IMR-90 (cell line): Measurements from ENCODE around the gene KRTAP3-1. TPM values are rescaled to one million over a fixed set of nuclear protein-coding genes. Genes with fewer than 3 reads are reported as not detected.

ENCODE experiments used
- ATAC-seq: fragments of 200-7000 bp; cut with Tn5 transposase; 2 replicates; pipeline ENCODE4 v1.9.1; 2020; ENCODE audit warnings: low read depth, mild to moderate bottlenecking, moderate library complexity
- BruUV-seq: library from RNA; stranded (reverse); fragments of 400-500 nt; replicated peaks from 2 replicates; lab custom pipeline; 2021; lab: Mats Ljungman, UMichigan
- CTCF ChIA-PET: fragments of 300-600 bp; formaldehyde crosslinking; extraction: SDS; loops from one replicate; lab custom pipeline; 2021; ENCODE audit warnings: antibody characterized with exemption; lab: Yijun Ruan, JAX
- POLR2A ChIA-PET: fragments of 300-600 bp; sonication (Branson Sonifier 250); formaldehyde crosslinking; loops from one replicate; lab custom pipeline; 2022; ENCODE audit warnings: antibody characterized with exemption; ENCODE audit not compliant: unreplicated experiment; lab: Charles Lee
- DNase-seq: peaks from one replicate; pipeline ENCODE4 v3.0.0; 2013
- H2AFZ ChIP-seq: replicated peaks from 2 replicates; pipeline ENCODE3; 2013; ENCODE audit warnings: low read length, mild to moderate bottlenecking; ENCODE audit not compliant: poor library complexity
- H2AK5ac ChIP-seq: 2 replicates; pipeline ENCODE4 v1.6.1; 2013; ENCODE audit warnings: low read depth, low read length, inconsistent platforms
- H2AK9ac ChIP-seq: replicated peaks from 2 replicates; pipeline ENCODE3; 2013; ENCODE audit warnings: mild to moderate bottlenecking, low read depth, low read length, moderate library complexity; ENCODE audit not compliant: poor library complexity
- H2BK120ac ChIP-seq: 2 replicates; pipeline ENCODE4 v1.6.1; 2013; ENCODE audit warnings: low read depth, low read length, inconsistent platforms
- H2BK15ac ChIP-seq: 3 replicates; pipeline ENCODE4 v1.6.1; 2013; ENCODE audit warnings: low read depth, low read length, inconsistent platforms
- H2BK20ac ChIP-seq: 2 replicates; pipeline ENCODE4 v1.6.1; 2013; ENCODE audit warnings: low read depth, mild to moderate bottlenecking, inconsistent platforms, low read length, moderate library complexity
- H2BK5ac ChIP-seq: 2 replicates; pipeline ENCODE4 v1.6.1; 2013; ENCODE audit warnings: mild to moderate bottlenecking, low read depth, low read length, inconsistent platforms; ENCODE audit not compliant: poor library complexity, severe bottlenecking
- H3K14ac ChIP-seq: replicated peaks from 2 replicates; pipeline ENCODE4 v1.6.1; 2013; ENCODE audit warnings: low read depth, low read length, inconsistent platforms
- H3K18ac ChIP-seq: 2 replicates; pipeline ENCODE4 v1.6.1; 2013; ENCODE audit warnings: low read depth, low read length, control low read depth
- H3K23ac ChIP-seq: 2 replicates; pipeline ENCODE4 v1.6.1; 2013; ENCODE audit warnings: low read depth, low read length, inconsistent platforms
- H3K27ac ChIP-seq: 2 replicates; pipeline ENCODE4 v1.5.1; 2013; ENCODE audit warnings: mild to moderate bottlenecking, control low read depth, low read length; ENCODE audit not compliant: insufficient read depth
- H3K27me3 ChIP-seq: 2 replicates; pipeline ENCODE4 v1.6.1; 2013; ENCODE audit warnings: low read length; ENCODE audit not compliant: control insufficient read depth, insufficient read depth
- H3K36me3 ChIP-seq: 2 replicates; pipeline ENCODE4 v1.6.1; 2013; ENCODE audit warnings: low read length, mixed read lengths; ENCODE audit not compliant: control insufficient read depth, insufficient read depth
- H3K4ac ChIP-seq: 2 replicates; pipeline ENCODE4 v1.6.1; 2013; ENCODE audit warnings: low read depth, low read length, inconsistent platforms
- H3K4me1 ChIP-seq: 2 replicates; pipeline ENCODE4 v1.6.1; 2013; ENCODE audit warnings: low read length, mixed read lengths; ENCODE audit not compliant: control insufficient read depth, insufficient read depth
- H3K4me2 ChIP-seq: 2 replicates; pipeline ENCODE4 v1.6.1; 2013; ENCODE audit warnings: low read depth, mild to moderate bottlenecking, control low read depth, low read length, moderate library complexity
- H3K4me3 ChIP-seq: 2 replicates; pipeline ENCODE4 v1.5.1; 2013; ENCODE audit warnings: low read depth, mild to moderate bottlenecking, control low read depth, low read length, moderate library complexity; ENCODE audit not compliant: insufficient read depth
- H3K56ac ChIP-seq: 2 replicates; pipeline ENCODE4 v1.6.1; 2013; ENCODE audit warnings: low read length, inconsistent platforms; ENCODE audit not compliant: insufficient read depth; ENCODE audit errors: extremely low read depth
- H3K79me1 ChIP-seq, 2 experiments: 2 replicates each; pipeline ENCODE4 v1.6.1; 2013; ENCODE audit warnings: low read length in 2 of 2, inconsistent platforms in 1 of 2, low read depth in 1 of 2
- H3K9ac ChIP-seq: 2 replicates; pipeline ENCODE4 v1.6.1; 2013; ENCODE audit warnings: low read depth, low read length, control low read depth
- H3K9me1 ChIP-seq: 2 replicates; pipeline ENCODE4 v1.6.1; 2013; ENCODE audit warnings: low read length, inconsistent platforms; ENCODE audit not compliant: insufficient read depth
- H3K9me3 ChIP-seq: 2 replicates; pipeline ENCODE4 v1.6.1; 2013; ENCODE audit warnings: low read length; ENCODE audit not compliant: control insufficient read depth, insufficient read depth
- H4K20me1 ChIP-seq: 2 replicates; pipeline ENCODE4 v1.6.1; 2013; ENCODE audit warnings: low read length, inconsistent platforms; ENCODE audit not compliant: insufficient read depth
- H4K5ac ChIP-seq: 2 replicates; pipeline ENCODE4 v1.6.1; 2013; ENCODE audit warnings: mild to moderate bottlenecking, low read depth, low read length, control low read depth
- H4K8ac ChIP-seq, 2 experiments: 2 replicates each; pipeline ENCODE4 v1.6.1; 2013; ENCODE audit warnings: low read depth in 2 of 2, low read length in 2 of 2, control low read depth in 1 of 2, inconsistent platforms in 1 of 2
- H4K91ac ChIP-seq: 2 replicates; pipeline ENCODE4 v1.6.1; 2013; ENCODE audit warnings: low read depth, low read length, inconsistent platforms; ENCODE audit not compliant: insufficient read depth
- BHLHE40 ChIP-seq: fragments of 150-350 bp; IDR thresholded peaks from 2 replicates; pipeline ENCODE4 v1.6.1; 2016; ENCODE audit warnings: mild to moderate bottlenecking, low read depth, low read length
- MXI1 ChIP-seq: IDR thresholded peaks from 2 replicates; pipeline ENCODE4 v1.6.1; 2012; ENCODE audit warnings: low read depth, mild to moderate bottlenecking, low read length, moderate library complexity, borderline replicate concordance
- WGBS, 2 experiments: methylation state at CpG; one replicate each; pipeline versions ENCODE4 v1.1.5 to v1.1.7; 2013; ENCODE audit warnings: missing lambda C conversion rate in 2 of 2; ENCODE audit not compliant: insufficient read length in 1 of 2; ENCODE audit errors: extremely low coverage in 2 of 2; 5-methylcytosine and 5-hydroxymethylcytosine counted together
- dilution Hi-C: fragments of 300-500 bp; cut with HindIII; formaldehyde crosslinking; loops from one replicate; pipeline ENCODE4 v1.14.3; 2018; ENCODE audit warnings: low sequenced_read_pairs; ENCODE audit not compliant: unreplicated experiment
- in situ Hi-C: fragments of 300-500 bp; cut with MboI; formaldehyde crosslinking; loops from 3 replicates; pipeline ENCODE4 v1.14.3; 2019; ENCODE audit warnings: low sequenced_read_pairs, inconsistent platforms, mixed read lengths
- intact Hi-C: fragments of 100-400 bp; cut with micrococcal nuclease; formaldehyde crosslinking; loops from 2 replicates; pipeline ENCODE4 v1.10.0; 2022
- polyA plus RNA-seq, 3 experiments: library from polyadenylated mRNA; depleted of rRNA; stranded (reverse); fragments of >200 nt; gene quantifications; 2 replicates each; pipeline ENCODE4 v1.2.3, GENCODE V29; 2012; ENCODE audit warnings: low replicate concordance in 1 of 3
- total RNA-seq: library from RNA; depleted of rRNA; stranded (reverse); fragments of >200 nt; gene quantifications from 2 replicates; pipeline ENCODE4 v1.2.3, GENCODE V29; 2012

KRTAP3-1 gene
- total and polyA plus RNA-seq, 2 of the 4 experiments (the other 2 are of a cell fraction), result not detected

DNA sequence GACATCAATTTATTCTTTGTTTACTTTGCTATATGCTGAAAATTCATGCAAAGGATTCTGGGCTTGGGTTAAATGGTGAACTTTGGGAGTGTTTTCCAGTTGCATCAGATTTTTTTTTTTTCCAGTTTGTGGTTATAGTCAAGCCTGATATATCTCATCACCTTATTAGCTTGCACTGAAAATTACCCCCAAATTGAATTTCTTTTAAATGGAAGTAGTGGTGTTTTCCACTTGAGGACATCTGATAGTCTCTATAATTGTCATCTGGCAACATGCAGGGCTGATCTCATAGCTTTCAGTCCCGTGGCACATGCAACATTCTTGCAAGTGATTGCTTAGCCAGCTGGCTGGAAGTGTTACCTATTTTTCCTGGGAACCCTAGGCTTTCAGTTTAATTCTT is 4.7 kb upstream of the KRTAP3-1 start:
- dilution Hi-C loops, result no loop called here
- no TSS peak for BruUV-seq

More for the DNA sequence above, 4.7 kb upstream of the KRTAP3-1 start:
- Histone ChIP-seq H3K36me3 (no peaks in the 10 kb centered on the region), H3K4me2 (no peak overlapping the region), H3K56ac (no peak overlapping the region), H2BK5ac (no peak overlapping the region), H3K79me1 (no peaks in the 10 kb centered on the region), H3K9me3 (no peaks in the 10 kb centered on the region), H4K91ac (no peak overlapping the region), H2BK20ac (no peak overlapping the region), H3K9ac (no peak overlapping the region), H2AFZ (no peak overlapping the region), H3K4ac (no peak overlapping the region), H3K4me3 (no peak overlapping the region), H2AK9ac (no peak overlapping the region), H3K18ac (no peak overlapping the region), H2BK120ac (no peak overlapping the region), H3K27me3 (no peaks in the 10 kb centered on the region; the same call in 1 of the 2 replicates), H2AK5ac (no peak overlapping the region), H4K5ac (no peak overlapping the region), H3K4me1 (peaks cover 1% of the 10 kb centered on the region; the same call in 1 of the 2 replicates), H3K9me1 (no peaks in the 10 kb centered on the region; the same call in 1 of the 2 replicates), H4K8ac (no peak overlapping the region), H2BK15ac (no peak overlapping the region), H3K23ac (no peak overlapping the region), H3K27ac (no peak overlapping the region), H3K14ac (no peak overlapping the region), H4K20me1 (no peaks in the 10 kb centered on the region)
- no peak for ATAC-seq
- intact Hi-C loops, result no loop called here
- no CpG with 5 or more reads among the region's 1 CpG for WGBS, 2 experiments
- peak; percentile 36; the same call in 1 of the 2 replicates for TF ChIP-seq BHLHE40
- TF ChIP-seq MXI1, result no peak
- peak; percentile 56 for DNase-seq
- in situ Hi-C loops, result no loop called here
- CTCF ChIA-PET, result no interaction called here
- POLR2A ChIA-PET, result no interaction called here
